ENCODE results near the gene SPRY4. TPM values are rescaled to one million over a fixed set of nuclear protein-coding genes. Genes with fewer than 3 reads are reported as not detected.
A peak's percentile ranks its signal among the peaks of the same experiment; 100 is the strongest.
"Not testable (repeated sequence)": the region's sequence is repeated elsewhere in the genome, so short reads cannot be mapped to it uniquely, and the experiment has no call there.

Gene SPRY4
- total RNA-seq, 1 donor from 2014 or later: 59.3 TPM

DNA sequence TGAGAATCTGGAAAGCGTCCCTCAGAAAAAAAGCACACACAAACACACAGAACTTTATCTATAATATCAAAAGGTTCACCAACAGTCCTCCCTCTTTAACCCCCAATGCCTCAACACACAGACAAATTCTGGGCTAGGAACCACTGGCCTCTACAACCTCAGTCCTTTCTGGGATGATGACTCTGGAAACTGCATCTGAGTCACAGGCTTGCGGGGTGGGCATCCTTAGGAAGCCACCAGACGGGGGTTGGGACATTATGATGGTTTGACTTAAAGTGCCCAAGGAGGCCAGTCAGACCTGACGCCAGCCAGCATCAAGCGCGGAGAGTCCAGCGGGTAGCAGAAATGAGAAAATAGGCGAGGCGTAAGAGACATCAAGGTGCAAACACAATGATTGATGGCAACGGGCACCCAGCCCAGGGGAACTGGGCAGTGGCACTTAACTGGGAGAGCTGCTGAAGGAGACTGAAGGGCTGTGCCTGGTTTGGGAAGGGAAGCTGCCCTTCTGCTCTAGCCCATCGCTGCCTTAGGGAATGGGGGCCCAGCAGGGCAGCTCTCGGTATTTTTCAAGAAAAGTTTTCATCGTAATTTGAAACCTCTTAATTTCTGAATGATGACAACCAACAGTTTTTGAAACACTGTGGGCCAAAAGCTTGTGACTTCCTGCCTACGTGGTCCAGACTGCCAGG lies 20.7 kb downstream of the SPRY4 start:
- ATAC-seq (no peak), DNase-seq (ENCODE audit: low spot score) (no peak)

DNA sequence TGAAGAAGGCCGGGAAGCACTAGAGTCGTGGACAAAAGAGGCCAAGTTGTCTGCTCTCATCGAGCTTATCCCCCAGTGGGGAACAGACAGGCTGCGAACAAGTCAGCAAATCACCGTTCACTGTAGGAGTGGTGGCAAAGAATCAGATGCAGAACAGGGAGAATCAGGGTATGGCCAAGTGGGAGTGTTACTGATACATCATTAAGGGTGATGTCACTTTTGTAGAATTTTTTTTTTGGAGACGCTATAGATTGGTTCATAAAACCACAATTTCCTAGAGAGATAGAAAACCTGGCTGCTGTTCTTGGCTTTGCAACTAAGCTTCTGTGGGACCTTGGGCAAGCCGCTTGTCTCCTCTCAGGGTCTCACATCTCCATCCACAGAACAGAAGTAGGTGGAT lies 21.3 kb downstream of the SPRY4 start:
- intact Hi-C loops (cut with DNase I): no loop called here
- ATAC-seq (no peak), DNase-seq (ENCODE audit: low spot score) (no peak)

More for the DNA sequence above, 20.7 kb downstream of the SPRY4 start:
- intact Hi-C loops (cut with DNase I): no loop called here

DNA sequence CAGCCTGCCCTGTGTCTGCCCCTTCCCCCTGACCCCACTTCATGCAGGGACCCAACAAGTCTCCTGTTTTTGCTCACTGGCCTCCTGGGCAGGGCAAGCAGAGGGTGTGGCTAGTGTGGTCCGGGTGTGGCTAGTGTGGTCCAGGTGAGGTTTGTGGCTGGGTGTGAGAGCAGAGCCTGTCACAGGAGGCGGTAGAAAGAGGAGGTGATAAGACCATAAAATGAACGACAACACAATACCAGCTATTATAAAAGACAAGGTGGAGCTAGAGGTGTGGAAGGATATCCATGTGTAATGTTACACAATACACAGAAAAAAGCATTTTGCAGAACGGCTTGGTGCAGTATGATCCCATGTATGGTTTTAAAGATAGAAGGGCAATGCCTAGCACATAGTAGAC lies 23.3 kb downstream of the SPRY4 start:
- ATAC-seq (no peak), DNase-seq (ENCODE audit: low spot score) (no peak)
- intact Hi-C loops (cut with DNase I): no loop called here

DNA sequence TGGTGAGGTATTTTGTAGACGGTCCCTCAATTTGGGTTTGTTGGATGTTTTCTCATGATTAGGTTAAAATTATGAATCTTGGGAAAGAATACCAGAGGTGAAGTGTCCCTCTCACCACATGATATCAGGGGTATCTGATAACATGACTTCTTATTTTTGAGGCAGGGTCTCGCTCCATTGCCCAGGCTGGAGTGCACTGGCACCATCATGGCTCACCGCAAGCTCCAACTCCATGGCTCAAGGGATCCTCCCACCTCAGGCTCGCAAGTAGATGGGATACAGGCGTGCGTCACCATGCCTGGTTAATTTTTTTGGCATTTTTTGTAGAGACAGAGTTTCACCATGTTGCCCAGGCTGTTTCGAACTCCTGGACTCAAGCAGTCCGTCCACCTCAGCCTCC lies 24.1 kb downstream of the SPRY4 start:
- no peak for DNase-seq (ENCODE audit: low spot score)
- ATAC-seq: no peak
- intact Hi-C loops (cut with DNase I): no loop called here

DNA sequence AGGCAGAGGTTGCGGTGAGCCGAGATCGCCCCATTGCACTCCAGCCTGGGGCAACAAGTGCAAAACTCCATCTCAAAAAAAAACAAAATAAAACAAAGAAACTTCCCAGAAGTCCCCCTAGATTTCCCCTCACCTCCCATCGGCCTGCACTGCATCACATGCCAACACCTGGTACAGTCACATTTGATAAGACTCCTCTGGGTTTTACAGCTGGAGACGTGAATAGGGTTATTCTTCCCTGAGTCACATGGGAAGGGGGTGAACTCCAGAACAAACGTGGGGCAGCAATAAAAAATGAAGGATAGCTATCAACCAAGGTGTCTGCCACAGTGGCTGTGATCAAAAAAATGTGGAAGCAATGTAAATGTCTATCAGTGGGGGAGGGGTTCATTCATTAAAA lies 26.0 kb downstream of the SPRY4 start:
- intact Hi-C loops (cut with DNase I): no loop called here
- ATAC-seq (no peak), DNase-seq (ENCODE audit: low spot score) (no peak)

DNA sequence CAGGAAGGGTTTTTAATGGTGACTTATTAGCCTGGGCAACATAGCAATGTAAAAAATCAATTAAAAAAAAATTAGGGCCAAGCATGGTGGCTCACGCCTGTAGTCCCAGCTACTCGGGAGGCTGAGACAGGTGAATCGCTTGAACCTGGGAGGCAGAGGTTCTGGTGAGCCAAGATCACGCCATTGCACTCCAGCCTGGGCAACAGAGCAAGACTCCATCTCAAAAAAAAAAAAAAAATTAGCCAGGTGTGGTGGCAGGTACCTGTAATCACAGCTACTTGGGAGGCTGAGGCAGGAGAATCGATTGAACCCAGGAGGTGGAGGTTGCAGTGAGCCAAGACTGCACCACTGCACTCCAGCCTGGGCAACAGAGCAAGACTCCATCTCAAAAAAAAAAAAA lies 27.0 kb downstream of the SPRY4 start:
- DNase-seq (ENCODE audit: low spot score); intact Hi-C loops (cut with DNase I); ATAC-seq: not testable (repeated sequence)

DNA sequence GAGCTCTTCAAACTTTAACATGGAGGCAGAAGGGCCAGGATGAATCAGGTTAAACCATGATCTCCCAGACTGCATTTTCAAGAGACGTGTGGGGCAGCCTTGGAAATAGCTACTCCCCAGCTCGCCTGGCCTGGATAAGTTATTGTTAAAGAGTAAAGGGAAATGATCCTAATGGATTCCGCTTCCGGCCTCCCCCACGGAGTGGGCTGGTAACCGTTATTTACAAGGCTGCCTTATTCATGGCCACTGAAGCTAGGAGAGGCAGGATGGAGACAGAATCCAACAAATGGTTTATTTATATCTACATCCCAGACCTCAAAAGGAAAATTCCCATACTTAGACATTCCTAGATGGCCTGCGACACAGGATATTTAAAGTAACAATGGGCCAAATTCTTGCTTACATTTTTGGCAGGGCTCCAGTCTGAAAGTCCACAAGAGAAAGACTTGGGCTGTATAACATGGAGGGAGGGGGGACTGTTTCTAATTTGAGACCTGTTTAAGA lies 27.9 kb downstream of the SPRY4 start:
- intact Hi-C loops (cut with DNase I): no loop called here

DNA sequence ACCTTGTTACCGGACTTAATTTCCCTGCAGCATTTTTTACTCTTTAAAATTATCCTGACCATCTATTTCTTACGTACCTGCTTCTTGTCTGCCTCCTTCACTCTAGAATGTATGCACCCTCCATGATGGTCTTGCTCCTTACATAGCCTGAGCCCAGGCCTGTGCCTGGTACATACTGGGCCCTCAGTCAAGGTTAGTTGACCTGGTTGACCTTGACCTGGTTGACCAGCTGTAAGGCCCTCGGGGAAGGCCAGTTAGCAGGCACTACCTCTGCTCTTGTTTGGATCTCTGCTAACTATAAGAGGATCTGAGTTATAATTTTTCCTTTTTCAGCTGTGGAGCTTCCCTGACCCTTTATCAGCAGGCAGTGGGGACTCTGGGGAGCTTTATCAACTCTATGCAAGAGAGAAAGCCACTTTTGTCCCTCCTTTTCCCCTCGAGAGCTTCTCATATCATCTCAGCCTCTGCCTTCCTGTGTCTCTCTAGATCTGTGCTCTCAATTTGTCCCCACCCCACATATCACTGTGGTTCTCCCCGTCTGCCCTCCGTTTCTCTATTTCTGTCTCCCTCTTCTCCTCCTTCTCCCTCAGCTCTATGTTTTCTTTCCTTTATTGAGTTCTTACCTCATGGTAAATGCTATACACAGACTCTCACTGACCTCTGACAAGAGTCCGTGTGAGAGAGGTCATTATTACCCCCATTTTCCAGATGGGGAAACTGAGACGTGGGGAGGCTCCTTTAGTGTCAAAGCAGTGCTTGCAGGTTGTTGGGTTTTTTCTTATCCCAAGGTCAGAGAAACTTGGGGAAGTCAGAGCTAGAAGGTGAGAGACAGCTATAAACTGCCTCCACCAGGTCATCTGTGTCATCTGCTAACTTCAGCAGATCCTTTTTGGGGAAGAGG lies 28.6 kb downstream of the SPRY4 start:
- no peak for ATAC-seq
- intact Hi-C loops (cut with DNase I): no loop called here
- no peak for DNase-seq (ENCODE audit: low spot score)

More for the DNA sequence above, 27.9 kb downstream of the SPRY4 start:
- ATAC-seq: no peak
- no peak for DNase-seq (ENCODE audit: low spot score)

DNA sequence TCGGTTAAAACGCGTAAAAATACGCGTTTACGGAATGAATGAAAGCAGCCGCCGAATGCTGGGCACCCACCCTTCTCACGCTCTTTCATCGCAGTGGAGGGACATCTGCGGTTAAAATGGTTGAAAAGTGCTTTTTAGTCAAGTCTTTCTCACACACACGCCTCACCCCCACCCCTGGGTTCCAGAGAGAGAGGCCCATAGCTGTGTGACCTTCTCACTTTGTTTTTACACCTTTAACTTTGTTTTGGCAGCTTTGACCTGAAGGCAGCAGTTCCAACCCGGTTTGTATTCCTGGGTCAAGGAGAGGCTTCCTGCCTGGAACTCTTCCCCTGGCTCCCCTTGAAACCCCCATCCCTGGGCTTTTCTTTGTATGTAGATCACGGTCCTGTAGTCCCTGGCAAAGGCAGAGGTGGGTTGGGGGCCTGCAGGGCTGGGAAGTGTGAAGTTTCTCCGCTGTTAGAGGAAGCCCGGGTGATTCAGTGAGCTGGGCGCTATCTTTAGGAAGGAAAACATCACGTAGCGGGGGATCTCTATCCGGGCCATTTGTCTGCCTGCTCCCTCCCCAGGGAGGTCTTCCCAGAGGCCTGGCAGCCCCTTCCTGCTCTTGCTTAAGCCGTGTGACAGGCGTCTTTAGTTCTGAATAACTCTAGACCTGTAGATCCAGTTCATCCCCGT lies 29.6 kb downstream of the SPRY4 start:
- intact Hi-C loops (cut with DNase I): no loop called here
- ATAC-seq (peak; percentile 61), DNase-seq (ENCODE audit: low spot score) (no peak)

DNA sequence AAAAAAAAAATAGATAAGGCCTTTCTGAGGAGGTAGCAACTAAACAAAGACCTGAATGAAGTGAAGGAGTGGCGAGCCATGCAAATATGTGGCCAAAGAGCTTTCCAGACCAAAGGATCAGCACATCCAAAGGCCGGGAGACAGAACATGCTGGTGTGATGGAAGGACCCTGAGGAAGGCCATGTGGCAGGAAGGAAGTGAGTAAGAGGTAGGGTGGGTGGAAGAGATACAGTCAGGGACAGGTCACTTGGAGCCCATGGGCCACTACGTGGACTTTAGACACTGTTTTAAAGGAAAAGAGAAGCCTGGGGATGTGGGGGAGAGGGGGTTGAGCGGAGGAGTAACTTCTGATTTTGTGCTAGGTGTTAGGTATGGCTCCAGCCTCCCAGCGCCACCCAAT lies 31.3 kb downstream of the SPRY4 start:
- intact Hi-C loops (cut with DNase I): no loop called here
- ATAC-seq (no peak), DNase-seq (ENCODE audit: low spot score) (no peak)

DNA sequence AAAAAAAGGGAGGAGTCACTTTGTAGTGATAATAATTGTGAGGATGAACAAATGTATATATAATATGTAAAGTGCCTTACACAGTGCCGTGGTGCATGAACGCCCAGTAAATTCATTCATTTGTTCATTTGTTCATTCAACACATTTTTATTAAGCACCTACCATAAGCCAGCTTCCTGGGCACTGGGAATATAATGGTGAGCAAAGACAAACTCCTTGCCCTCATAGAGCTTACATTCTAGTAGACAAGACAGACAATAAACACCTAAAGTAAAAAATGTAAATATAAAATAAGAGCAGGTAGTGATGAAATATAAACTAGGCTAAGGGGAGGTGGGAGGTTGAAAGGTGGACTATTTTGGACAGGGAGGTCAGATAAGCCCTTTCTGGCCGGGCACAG lies 32.0 kb downstream of the SPRY4 start:
- no peak for DNase-seq (ENCODE audit: low spot score)
- ATAC-seq: no peak
- intact Hi-C loops (cut with DNase I): no loop called here

DNA sequence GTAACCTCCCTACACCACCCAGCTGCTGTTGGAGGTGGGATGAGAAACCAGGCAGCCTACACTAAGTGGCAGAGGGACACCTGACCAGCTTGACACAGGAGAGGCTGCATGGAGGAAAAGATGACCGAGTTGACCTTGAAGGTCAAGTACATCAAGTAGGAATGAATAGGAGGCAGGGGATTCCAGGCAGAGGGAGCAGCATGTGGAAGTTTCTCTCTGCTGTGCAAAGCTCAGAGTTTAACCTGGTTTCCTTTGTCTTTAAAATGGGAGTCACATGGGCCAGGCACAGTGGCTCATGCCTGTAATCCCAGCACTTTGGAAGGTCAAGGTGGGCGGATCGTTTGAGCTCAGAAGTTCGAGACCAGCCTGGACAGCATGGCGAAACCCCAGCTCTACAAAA lies 32.6 kb downstream of the SPRY4 start:
- ATAC-seq (no peak), DNase-seq (ENCODE audit: low spot score) (no peak)
- intact Hi-C loops (cut with DNase I): no loop called here

DNA sequence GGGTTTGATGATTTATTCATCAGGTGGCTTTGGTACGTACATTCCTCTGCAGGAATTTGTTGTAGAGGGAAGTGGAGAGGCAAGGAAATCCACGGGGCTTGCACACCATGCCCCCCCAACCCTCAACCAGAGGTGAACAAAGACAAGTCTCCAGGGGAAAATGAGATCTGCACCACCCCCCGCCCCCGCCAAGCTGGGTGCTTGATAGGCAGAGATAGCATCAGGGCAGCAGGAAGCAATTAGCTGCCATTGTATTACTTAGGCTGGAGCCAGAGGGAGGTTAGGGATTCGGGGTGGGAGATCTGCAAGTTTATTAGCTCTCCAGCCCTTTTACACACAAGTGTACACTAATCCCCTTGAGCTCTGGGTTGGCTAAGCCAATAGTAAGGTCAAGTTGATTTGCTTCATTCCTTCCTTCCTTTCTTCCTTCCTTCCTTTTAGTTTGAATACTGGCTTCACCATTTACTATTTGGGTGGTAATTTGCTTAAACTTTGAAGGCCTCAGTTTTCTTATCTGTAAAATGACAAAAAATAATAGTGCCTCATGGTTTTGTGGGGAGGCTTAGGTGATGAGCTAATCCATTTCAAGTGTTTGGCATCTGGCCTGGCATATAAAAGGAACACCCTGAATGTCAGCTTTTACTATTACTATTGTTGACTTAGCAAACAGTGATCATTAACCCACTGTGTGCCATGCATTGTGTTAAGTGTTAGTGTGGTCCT lies 34.1 kb downstream of the SPRY4 start:
- intact Hi-C loops (cut with DNase I): no loop called here
- DNase-seq (ENCODE audit: low spot score) (no peak), ATAC-seq (no peak)

DNA sequence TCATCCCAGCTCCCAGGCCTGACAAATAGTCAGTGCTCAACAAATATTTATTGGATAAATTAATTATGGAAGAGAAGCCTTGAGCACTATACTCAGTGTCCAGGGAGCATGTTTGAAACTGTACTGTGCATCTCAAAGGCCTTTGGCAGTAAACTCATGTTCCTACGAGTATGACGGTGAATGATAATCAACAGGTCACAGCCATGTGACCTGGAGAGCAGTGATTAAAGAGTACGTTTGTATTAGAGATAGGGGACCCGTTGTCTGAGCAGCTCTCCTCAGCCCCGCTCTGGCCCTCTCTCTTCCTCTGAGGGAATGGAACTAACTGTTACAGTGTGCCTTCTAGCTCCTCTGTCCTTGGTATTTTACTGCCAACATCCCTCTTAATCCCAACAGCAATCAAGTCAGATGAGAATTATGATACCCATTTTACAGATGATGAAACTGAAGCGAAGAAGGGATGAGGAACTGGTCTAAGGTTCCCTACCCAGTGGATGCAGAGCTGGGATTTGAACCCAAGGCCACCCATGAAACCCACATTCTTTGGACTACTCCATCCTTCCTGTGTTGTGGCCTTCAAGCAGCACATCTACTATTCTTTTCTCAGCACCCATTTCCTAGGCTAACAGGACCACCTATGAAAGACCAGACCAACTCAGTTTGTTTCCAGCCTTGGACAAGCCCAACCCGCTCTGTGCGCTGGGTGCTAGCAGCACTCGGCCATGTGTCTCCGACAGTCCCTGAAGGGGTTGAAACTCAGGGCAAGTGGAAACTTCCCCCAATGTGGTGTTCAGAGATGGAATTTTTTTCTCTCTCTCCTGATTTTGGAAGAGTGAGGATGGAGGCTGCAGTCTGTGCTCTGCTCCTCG lies 34.9 kb downstream of the SPRY4 start:
- intact Hi-C loops (cut with DNase I): no loop called here
- ATAC-seq (peak; percentile 45), DNase-seq (ENCODE audit: low spot score) (no peak)

DNA sequence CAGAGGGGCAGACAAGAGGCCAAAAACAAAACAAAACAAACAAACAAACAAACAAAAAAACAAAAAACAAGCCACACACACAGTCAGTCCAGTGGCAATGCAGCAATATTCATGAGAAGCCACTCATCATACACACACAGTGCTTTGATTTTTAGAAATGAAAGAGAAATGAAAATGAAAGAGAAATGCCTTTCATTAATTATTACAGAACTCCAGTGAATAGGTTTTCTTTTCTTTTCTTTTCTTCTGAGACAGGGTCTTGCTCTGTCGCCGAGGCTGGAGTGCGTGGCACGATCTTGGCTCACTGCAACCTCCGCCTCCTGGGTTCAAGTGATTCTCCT lies 36.9 kb downstream of the SPRY4 start:
- ATAC-seq (no peak), DNase-seq (ENCODE audit: low spot score) (no peak)
- intact Hi-C loops (cut with DNase I): no loop called here

DNA sequence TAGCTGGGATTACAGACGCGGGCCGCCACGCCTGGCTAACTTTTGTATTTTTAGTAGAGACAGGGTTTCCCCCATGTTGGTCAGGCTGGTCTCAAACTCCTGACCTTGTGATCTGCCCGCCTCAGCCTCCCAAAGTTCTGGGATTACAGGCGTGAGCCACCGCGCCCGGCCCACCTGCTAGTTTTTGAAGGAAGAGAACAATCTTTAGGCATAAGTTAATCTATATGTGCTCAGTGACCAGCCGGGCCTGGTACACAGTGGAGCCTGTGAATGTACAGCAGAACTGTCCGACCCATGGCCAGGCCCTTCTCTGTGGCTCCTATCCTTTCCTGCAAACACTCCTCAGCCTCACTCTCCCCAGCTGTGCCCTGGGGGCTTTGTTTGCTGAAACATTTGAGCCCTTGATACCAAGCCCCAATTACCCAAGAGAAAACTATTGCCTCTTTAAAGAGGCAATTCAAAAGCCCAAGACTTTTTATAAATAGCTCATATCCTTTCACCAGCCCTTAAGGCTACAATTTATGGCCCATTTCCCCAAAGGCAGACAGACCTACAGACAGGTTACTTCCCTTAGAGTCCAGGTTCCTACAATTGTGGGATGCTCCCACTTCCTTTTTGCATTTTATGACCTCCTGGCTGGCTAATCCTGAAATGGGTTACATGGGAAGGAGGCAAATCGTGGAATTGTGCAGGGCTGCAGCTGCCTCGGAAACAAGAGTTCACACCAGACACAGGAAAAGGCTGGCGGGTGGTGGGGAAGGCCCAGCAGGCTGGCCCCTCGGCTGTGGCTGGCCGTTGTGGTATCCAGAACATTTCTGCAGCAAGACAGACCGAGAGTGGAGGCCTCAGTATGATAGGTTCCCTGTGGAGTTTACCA lies 37.5 kb downstream of the SPRY4 start:
- DNase-seq (ENCODE audit: low spot score): no peak
- ATAC-seq: no peak
- intact Hi-C loops (cut with DNase I): no loop called here

DNA sequence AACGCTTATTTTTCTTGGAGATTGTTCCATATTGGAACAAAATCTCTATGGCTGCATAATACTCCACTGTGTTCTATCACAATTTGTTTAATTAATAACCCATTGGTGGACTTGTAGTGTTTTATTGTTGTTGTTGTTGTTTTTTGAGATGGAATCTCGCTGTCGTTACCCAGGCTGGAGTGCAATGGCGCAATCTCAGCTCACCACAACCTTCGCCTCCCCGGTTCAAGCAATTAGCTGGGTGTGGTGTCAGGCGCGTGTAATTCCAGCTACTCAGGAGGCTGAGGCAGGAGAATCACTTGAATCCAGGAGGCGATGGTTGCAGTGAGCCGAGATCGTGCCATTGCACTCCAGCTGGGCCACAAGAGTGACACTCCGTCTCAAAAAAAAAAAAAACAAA lies 38.7 kb downstream of the SPRY4 start:
- DNase-seq (ENCODE audit: low spot score): no peak
- intact Hi-C loops (cut with DNase I): no loop called here
- no peak for ATAC-seq
